Measurements from ENCODE around the gene MMS19. TPM values are rescaled to one million over a fixed set of nuclear protein-coding genes. Genes with fewer than 3 reads are reported as not detected.

The MMS19 gene, protein sequence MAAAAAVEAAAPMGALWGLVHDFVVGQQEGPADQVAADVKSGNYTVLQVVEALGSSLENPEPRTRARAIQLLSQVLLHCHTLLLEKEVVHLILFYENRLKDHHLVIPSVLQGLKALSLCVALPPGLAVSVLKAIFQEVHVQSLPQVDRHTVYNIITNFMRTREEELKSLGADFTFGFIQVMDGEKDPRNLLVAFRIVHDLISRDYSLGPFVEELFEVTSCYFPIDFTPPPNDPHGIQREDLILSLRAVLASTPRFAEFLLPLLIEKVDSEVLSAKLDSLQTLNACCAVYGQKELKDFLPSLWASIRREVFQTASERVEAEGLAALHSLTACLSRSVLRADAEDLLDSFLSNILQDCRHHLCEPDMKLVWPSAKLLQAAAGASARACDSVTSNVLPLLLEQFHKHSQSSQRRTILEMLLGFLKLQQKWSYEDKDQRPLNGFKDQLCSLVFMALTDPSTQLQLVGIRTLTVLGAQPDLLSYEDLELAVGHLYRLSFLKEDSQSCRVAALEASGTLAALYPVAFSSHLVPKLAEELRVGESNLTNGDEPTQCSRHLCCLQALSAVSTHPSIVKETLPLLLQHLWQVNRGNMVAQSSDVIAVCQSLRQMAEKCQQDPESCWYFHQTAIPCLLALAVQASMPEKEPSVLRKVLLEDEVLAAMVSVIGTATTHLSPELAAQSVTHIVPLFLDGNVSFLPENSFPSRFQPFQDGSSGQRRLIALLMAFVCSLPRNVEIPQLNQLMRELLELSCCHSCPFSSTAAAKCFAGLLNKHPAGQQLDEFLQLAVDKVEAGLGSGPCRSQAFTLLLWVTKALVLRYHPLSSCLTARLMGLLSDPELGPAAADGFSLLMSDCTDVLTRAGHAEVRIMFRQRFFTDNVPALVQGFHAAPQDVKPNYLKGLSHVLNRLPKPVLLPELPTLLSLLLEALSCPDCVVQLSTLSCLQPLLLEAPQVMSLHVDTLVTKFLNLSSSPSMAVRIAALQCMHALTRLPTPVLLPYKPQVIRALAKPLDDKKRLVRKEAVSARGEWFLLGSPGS
- 38.4 TPM for total RNA-seq
- long read RNA-seq, partial matches to known transcripts, result 11 of 21 reads
- long read RNA-seq, other reads (novel, unspliced or antisense), result 8 of 21 reads

- ATAC-seq, result peak; percentile 92
- peak; percentile 100 for DNase-seq
- intact Hi-C loops (cut with micrococcal nuclease), result no loop called here
Measured at GRCh38 chr10:97498076-97498840, at the start of gene MMS19. Gene MMS19, minus strand, starts transcription at chr10:97498422. Its CDS starts 38 bp downstream, at chr10:97498384.

DNA sequence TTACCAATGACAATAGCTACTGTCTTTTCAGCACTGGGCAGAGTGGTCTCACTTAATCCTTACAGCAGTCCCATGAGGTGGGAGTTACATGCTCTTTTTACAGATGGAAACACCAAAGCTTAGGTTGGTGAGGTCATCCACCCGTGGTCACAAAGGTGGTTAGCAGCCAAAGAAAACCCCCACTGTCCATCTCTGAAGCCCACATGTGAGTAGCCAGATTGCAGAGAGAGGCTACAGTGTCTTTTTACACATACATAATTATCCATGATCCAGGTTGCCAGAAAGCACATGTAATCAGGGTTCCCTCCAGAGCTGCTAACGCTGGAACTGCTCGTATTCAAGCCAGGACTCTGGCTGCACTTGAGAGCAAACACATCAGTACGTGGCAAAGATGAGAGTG lies 49.7 kb upstream of the MMS19 start:
- peak; percentile 55 for ATAC-seq
- intact Hi-C loops (cut with micrococcal nuclease), result no loop called here
- DNase-seq, result no peak

DNA sequence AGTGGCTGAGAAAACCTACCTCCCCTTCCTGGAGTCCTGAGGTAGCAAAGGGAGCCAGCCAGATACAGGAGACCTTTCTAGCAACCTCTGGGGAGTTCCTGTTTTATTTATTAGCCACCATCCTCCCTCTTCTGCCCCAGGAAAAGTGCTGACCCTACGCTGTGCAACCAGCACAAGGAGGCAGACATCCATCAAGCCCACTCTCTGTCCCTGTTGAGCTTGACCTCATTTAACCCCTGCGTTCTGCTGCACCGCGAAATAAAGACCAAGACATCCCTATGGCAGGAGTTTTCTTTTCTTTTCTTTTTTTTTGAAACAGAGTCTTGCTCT lies 49.0 kb upstream of the MMS19 start:
- no peak for ATAC-seq
- intact Hi-C loops (cut with micrococcal nuclease), result no loop called here
- DNase-seq, result no peak

DNA sequence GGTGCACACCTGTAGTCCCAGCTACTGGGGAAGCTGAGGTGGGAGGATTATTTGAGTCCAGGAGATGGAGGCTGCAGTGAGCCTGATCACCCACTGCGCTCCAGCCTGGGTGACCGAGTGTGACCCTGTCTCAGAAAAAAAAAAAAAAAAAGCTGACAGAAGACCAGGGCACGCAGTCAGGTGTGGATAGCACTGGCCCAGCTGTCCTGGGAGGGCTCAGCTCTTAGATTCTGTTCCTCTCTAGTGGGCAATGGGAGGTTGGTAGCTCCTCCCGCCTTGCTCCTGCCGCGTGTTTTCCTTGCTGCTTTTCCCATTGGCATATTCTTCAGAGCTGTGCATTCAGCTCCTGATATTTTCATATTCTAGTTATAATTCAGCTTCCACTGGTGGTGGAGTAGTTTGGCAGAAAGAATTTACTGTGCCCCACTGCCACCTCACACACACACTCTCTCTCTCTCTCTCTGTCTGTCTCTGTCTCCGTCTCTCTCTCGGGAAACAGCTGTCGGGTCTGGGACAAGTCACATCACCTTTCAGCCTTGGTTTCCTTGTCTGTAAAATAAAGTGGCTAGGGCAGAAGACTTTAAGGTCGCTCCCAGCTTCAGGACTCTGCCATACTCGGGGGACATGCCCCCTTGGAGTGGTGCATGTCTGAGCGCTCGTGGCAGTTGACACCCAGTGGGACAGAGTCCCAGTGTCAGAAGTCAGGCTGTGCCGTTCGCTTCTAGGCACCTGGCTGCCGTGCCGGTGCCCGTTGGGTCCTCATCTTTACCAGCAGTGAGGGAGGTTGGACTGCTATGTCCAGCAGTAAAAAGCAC lies 48.4 kb upstream of the MMS19 start:
- intact Hi-C loops (cut with micrococcal nuclease), result no loop called here

DNA sequence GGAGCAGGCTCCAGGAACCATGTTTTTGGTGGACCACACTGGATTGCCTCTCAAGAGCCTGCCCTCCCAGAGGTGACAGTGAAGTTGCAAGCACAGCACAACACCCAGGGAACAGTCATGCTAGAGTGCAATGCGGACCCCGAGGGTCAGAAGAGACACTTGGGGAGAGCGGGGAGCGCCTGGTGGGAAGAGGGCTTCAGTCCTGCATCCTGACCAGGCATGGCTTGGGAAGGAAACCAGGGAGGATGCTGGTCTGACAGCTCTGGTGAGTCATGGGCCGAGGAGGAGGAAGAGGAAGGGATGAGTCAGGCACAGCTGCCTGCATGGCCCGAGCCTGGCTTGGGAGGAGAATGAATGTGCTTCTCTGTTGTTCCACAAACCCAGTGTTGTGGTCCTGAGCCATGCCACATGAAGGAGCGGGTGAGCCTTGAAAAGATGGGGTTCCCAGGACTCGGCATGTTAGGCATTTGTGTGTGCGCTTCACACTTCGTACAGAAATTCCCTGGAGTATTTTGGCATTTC lies 44.9 kb upstream of the MMS19 start:
- ATAC-seq, result peak; percentile 86
- intact Hi-C loops (cut with micrococcal nuclease), result no loop called here

More for the DNA sequence above, 48.4 kb upstream of the MMS19 start:
- ATAC-seq (no peak), DNase-seq (no peak)

DNA sequence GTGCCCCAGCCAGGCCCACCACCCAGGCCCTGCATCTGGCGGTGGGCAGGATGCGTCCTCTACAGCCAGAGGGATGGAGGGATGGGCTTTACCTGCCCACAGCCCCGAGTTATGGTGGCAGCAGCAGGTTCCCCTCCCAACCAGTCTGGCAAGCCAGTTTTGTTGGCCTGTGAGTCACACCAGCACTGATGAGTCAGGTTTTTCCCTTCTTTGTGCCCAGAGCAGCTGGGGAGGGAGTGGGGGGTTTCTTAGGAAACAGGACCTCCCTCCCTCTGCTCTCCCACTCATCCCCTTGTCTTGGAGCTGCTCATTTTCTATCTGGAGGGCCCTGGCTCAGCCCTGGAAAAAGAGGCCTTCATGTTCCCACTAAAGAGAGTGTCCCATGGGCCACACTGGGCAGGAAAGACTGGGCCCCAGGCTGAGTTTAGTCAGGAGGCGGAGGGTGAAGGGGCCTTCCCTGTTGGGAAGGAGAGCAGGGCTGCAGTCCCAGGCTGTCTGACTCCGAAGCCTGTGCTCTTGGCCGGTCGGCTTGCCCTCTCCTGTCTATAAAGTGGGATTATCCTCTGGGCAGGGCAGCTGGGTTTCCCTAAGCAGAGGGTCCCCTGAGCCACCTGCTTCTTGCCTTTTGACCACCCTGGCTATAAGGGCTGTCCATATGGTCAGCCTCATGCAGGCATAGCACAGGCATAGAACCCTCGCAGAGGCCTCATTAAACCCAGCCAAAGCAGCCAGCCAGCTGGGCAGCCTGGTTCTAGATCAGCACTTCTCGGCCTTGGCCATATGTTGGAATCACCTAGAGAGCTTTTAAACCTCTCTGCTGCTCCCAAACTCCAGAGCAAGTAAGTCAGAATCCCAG lies 44.2 kb upstream of the MMS19 start:
- peak; percentile 79 for ATAC-seq

More for the DNA sequence above, 44.9 kb upstream of the MMS19 start:
- DNase-seq, result peak; percentile 77

GRCh38 chr10:97540669-97541500 lies 42.7 kb upstream of the MMS19 start:
- ATAC-seq, result no peak
- intact Hi-C loops (cut with micrococcal nuclease), result no loop called here
- peak; percentile 54 for DNase-seq

More for the DNA sequence above, 44.2 kb upstream of the MMS19 start:
- intact Hi-C loops (cut with micrococcal nuclease), result no loop called here
- DNase-seq, result peak; percentile 70

DNA sequence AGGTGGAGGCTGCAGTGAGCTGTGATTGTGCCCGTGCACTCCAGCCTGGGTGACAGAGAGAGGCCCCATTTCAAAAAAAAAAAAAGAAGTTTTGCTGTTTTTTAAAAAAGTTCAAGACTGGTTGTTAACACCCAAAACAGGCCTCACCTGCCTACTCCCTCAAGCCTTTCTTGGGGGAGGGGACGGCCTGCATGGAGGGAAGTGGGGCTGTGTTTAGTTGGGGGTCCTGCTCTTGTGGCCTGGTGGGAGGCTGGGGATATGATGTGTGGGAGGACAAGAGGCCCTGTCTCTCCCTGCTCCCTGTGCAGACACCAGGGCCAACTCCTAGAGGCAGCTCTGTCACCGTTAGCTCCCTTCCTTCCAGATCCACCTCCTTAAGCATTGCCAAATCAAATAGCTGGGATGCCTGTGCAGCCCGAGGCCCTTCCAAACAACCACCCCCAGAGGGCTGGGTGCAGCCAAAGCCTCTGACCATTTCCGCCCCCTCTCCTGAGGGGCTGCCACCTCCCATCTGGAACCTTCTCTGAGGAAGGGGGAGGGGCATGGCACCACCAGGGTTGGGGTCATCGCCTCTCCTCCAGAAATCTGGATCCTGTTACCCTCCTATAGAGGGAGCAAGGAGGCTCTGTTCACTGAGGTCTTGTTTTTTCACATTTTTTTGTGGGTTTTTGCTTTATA lies 41.4 kb upstream of the MMS19 start:
- peak; percentile 53 for DNase-seq
- intact Hi-C loops (cut with micrococcal nuclease), result no loop called here
- peak; percentile 17 for ATAC-seq

GRCh38 chr10:97538839-97539238 lies 40.6 kb upstream of the MMS19 start:
- ATAC-seq, result no peak
- intact Hi-C loops (cut with micrococcal nuclease), result no loop called here
- DNase-seq, result no peak

- DNase-seq (no peak), ATAC-seq (no peak)
- intact Hi-C loops (cut with micrococcal nuclease), result no loop called here
Measured at GRCh38 chr10:97538411-97538810, 40.2 kb upstream of the MMS19 start.

DNA sequence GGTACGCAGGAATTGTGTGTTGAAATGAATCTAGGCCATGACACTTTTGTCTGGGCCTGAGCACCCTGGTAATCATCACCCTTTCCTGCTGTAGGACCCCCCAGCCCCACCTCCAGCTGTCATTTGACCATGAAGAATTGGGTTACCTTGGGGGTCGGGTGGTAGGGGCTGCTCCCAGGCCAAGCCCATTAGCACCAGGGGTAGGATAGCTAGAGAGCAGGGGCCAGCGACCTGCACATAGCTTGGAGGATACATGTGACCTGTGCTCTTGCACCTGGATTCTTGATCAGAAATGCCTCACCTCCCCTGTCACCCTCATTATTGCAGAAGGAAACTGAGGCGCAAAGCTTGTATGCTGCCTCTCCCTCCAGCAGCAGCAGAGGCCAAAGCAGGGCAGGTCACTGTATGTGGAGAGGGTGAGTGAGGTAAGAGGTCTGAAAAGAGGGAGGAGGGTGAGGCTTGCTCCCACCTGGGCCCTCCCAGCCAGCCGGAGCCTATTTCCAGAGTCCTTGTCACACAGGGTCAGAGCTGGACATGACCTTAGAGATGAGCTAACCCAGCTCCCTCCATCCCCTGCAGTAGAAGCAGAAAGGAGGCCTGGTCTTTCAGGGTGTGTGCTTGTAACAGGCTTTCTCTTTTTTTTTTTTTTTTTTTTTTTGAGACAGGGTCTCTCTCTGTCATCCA lies 39.1 kb upstream of the MMS19 start:
- DNase-seq, result no peak
- ATAC-seq, result no peak
- intact Hi-C loops (cut with micrococcal nuclease), result no loop called here

DNA sequence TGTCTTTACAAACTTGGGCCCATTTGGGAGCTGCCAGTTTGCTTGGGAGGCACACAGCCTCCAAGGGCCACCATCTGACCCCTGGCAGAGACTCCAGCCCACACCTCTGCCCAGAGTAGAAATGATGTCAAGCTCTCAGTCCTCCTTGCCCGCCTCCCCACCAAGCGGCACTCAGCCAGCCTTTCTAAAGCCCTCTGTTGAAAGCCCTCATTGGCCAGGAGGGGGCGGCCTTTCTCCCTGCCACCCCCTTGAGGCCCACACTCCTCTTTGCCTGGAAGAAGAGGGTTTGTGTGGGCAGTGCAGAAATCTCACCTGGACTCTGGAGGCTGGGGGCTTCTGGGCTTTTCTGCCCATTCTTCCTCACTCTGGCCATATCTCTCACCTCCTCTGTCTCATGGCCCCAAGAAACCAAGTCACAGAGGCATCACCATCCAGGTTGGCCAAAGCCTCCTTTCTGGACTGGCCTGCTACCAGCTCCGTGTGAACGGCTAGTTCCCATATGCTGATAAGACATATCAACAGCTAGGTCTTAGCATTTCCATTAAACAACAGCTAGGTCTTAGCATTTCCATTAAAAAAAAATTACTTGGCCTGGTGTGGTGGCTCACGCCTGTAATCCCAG lies 36.6 kb upstream of the MMS19 start:
- ATAC-seq, result peak; percentile 20
- intact Hi-C loops (cut with micrococcal nuclease), result no loop called here
- DNase-seq, result peak; percentile 48

- intact Hi-C loops (cut with micrococcal nuclease), result no loop called here
- ATAC-seq (no peak), DNase-seq (no peak)
Measured at GRCh38 chr10:97533888-97534287, 35.7 kb upstream of the MMS19 start.

DNA sequence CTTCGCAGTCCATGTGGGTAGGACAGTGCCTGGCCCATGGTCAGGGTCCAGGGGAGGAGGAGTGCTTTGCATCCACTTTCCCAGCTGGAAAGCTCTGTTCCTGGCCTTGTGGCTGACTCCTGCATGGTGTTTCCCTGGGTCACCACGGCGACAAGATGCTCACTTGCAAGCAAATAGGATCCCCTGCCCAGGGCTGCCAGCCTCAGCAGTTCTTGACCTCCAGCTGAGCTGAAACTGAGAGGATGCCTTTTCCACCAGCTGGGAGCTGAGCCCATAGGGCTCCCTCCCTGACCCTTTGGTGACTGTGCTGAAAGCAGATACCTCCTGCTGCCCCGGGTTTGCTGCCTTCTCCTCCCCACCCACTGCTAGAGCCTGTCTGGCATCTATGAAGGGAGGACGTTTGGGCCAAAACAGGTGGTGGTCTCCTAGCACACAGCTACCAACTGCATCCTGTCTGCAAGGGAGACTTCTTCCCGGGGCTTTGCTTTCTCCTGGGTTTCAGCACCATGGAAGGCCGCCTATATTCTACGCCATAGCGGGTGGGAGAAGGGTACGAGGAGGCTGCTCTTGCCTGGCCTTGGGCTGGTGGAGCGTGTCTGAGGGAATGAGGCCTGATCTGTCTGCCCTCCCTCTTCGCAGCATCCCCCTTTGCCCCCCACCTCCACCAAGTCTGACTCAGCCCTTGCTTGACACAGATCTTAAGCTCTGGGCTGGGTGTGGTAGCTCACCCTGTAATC lies 34.9 kb upstream of the MMS19 start:
- no peak for DNase-seq
- intact Hi-C loops (cut with micrococcal nuclease), result no loop called here
- no peak for ATAC-seq

All from left ventricle myocardium superior (tissue), 1 donor.